KG1 (cell line): ENCODE measurements around the gene TNFRSF1B.
A peak's percentile ranks its signal among the peaks of the same experiment; 100 is the strongest.

ENCODE experiments used
- DNase-seq: peaks from one replicate; lab custom pipeline; 2025; lab: John Stamatoyannopoulos, UW

The TNFRSF1B gene

GRCh38 chr1:12166834-12167492, at the start of gene TNFRSF1B:
TSS of gene TNFRSF1B (plus strand) at chr1:12166991. CDS start at chr1:12167092, 101 bp downstream.
- DNase-seq: peak; percentile 11

DNA sequence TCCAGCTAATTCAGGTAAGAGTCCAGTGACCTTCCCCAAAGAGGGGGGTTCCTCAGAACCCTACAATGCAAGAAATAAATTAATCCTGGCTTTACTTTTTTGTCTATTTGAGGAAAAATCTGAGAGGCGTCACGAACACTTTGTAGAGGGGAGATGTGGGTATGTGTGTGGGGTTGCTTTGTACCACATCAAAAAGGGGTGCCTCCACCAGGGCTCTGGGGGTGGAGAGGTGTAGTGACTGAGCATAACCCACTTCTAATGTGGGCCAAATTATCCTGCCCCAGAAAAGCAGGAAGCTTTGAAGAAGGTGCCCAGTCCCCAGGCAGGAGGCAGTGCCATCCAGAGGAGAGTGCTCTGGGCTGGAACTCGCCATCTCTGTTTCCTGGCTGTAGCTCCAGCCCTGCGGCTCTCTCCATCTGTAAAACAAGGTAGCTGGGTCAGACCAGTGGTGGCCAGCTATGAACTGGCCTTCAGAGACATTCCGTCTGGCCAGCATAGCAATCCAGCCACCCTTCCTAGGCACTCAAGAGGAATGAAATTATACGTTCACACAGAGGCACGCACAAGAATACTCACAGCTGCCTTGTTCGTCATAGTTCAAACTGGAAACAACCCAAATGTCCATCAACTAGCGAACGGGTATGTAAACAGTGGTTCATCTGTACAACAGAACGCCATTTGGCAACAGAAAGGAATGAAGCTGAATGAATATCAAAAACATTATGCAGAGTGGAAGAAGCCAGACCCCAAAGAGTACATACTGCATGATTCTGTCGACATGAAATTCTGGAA, 45.4 kb upstream of the TNFRSF1B start:
- no peak for DNase-seq

DNA sequence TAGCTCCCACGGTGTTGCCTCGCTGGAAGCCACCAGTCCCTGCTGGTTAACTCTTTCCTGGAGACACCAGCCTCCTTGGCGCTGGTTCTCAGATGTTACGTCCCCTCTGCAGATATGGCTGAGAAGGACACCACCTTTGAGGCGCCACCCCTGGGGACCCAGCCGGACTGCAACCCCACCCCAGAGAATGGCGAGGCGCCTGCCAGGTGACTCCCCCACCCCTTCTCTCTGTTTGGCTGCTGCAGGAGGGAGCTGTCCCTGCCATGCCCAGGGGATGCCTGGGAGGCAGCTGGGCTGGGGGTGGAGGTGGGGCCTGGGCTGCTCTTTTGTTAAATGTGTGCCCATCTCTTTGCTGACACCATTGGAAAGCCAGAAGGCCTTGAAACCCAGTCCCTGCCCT, 43.6 kb upstream of the TNFRSF1B start:
- no peak for DNase-seq

GRCh38 chr1:12124693-12125421, 41.9 kb upstream of the TNFRSF1B start:
- DNase-seq: peak; percentile 37

- no peak for DNase-seq
Measured at GRCh38 chr1:12125422-12126355, 41.1 kb upstream of the TNFRSF1B start.

DNA sequence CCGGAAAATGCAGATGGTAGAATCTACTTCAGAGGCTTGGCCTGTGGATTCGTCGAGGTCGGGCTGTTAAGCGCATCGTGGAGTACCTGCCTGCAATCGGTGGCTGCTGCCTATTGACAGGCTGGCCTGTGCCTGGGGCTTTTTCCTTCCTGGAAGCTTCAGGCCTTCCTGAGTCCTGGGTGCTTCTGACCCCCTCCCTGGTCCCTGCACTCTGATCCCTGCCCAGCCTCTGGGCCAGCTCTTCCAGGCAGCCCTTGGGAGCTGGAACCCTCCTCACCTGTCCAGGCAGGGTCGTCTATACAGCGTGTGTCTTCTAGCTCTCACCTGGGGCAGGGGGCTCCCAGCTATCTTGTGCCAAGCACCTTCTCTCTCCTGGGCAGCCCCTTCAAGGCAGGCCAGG, 40.0 kb upstream of the TNFRSF1B start:
- DNase-seq: no peak

GRCh38 chr1:12127206-12127810, 39.5 kb upstream of the TNFRSF1B start:
- no peak for DNase-seq

GRCh38 chr1:12128120-12128519, 38.7 kb upstream of the TNFRSF1B start:
- no peak for DNase-seq

- DNase-seq: no peak
Measured at GRCh38 chr1:12129624-12130023, 37.2 kb upstream of the TNFRSF1B start.

DNA sequence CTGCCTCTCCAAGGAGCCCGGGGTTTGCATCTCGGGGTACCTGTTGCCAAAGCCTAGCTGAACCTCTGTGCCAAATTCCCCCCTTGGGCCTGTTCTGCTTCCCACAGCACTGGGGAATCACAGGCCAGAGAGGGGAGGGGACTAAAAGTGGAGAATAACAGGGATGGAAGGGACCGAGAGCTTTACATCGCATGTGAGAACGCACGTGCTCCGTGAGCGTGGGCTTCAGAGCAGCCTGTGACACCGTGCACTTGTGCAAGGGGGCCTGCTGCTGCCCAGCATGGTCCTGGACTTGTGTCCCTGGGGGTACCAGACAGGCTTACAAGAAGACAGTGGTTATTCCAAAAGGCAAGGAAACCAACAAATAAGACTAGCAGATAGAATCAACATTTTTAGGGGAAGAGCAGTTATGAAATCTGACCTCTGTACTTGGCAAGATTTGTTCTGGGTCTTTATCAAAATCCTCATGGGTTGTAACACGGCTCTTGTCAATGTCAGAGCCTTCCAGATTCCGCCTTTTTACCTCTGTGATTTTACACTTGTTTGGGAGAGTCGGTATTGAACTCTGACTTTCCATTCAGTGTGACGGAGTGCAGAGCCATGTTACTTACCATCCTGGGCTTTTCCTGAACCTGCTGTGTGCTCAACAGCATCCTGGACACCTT, 36.2 kb upstream of the TNFRSF1B start:
- no peak for DNase-seq

GRCh38 chr1:12132078-12132477, 34.7 kb upstream of the TNFRSF1B start:
- no peak for DNase-seq

- no peak for DNase-seq
Measured at GRCh38 chr1:12134716-12135115, 32.1 kb upstream of the TNFRSF1B start.

DNA sequence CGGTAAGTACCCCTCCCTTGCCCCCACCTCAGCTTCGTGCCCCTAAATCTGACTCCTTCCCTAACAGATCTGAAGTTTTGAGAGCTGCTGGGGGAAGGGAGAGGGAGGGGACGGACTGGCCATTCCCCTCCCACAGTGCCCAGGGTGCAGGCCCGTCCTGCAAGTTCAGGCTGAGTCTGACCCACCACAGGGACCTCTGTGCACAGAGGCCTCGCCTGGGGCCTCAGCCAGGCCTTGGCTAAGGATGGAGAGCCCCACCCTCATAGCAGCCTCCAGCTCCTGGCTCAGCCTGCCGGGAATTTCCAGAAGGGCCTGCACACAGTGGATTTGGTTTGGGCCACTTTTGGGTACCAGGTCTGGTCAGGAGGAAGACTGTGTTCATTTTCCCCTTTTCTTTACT, 31.2 kb upstream of the TNFRSF1B start:
- no peak for DNase-seq

- no peak for DNase-seq
Measured at GRCh38 chr1:12136916-12137610, 29.7 kb upstream of the TNFRSF1B start.

GRCh38 chr1:12138196-12139168, 28.3 kb upstream of the TNFRSF1B start:
- no peak for DNase-seq

DNA sequence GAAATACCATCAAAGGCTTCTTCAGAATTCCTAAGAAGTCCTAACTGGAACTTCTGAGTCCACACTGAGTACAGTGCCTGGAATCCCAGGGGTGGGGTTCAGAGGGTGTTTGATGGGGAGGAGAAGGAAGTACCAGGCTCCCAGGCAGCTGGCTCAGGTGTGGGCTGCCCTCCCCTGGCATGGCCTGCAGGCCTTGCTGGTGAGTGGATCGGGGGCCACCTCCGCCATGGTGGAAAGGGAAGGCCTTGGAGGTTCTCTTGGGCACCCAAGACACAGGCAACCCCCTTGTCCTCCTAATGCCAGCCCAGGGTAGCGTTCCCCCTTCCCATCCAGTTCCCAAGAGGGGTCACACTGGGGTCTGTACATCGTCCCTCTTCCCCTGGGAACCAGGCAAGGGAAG, 26.8 kb upstream of the TNFRSF1B start:
- no peak for DNase-seq

DNA sequence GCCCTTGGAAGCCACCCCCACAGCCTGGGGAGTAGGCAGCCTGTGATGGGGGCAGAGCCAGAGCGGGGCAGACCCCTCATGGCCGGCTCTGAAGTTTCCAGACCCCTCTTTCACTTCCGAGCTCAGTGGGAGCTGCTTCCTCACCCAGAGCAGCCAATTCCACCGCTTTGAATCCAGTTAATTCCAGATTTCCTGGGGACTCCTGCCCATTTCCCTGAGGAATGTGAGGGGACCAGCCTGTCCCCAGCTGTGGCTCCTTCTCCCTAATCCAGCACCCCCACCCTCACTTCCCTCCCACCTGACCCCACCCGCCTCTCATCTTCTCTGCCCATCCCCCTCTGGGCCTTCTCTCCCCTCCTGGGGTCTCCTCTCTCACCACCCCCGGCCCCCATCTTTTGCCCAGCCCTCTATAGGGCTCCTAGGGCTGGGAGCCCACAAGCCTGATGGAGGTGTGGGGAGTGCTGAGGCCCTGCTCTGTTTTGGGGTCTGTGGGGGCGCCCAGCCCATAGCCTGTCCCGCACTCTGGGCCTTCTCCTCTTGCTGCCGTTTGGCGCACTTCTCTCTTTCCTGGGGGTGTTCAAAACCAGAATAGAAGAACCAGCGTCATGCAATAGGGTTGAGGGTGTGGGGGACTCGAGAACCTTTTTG, 26.2 kb upstream of the TNFRSF1B start:
- DNase-seq: no peak

GRCh38 chr1:12141163-12141850, 25.5 kb upstream of the TNFRSF1B start:
- no peak for DNase-seq
